ENCODE measurements around the gene HERC2.
"Not testable (repeated sequence)": the region's sequence is repeated elsewhere in the genome, so short reads cannot be mapped to it uniquely, and the experiment has no call there.

The HERC2 gene

GRCh38 chr15:28281876-28282275 lies 40.1 kb downstream of the HERC2 start:
- DNase-seq (ENCODE audit: low spot score): no peak

- DNase-seq (ENCODE audit: low spot score): no peak
These were observed 47.3 kb downstream of the HERC2 start for GRCh38 chr15:28274635-28275034.

DNA sequence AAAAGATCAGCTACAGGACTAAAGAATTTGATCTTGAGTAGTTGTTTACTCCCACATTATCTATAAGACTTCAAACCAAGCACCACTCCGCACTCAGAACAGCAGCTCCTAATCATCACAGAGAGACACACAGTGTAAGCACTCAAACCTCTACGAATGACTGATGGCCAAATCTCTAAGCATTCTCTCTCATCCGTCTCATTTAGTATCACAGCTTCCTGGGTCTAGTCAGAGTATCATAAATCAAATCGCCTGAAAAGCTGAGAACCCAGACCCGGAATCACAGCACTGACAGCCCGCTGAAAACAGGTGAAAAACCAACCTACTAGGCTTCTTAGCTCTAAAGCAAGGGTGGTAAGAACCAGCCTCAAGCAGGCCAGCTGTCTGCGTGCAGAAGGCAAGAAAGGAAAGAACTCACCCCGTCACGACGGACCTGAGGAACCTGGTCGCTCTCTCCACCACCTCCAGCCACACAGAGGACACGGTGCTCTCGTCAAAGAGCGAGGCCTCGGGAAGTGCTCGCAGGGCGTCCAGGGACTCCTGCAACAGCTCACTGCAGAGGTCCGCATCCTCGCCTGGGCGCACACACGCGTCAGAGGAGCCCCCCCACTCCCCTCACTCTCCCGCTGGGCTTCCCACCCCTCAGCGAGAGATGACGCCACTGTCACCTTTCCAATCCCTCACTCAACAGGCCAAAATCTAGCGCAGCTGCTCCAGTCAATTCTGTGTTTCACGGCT lies 47.9 kb downstream of the HERC2 start:
- no peak for DNase-seq (ENCODE audit: low spot score)

DNA sequence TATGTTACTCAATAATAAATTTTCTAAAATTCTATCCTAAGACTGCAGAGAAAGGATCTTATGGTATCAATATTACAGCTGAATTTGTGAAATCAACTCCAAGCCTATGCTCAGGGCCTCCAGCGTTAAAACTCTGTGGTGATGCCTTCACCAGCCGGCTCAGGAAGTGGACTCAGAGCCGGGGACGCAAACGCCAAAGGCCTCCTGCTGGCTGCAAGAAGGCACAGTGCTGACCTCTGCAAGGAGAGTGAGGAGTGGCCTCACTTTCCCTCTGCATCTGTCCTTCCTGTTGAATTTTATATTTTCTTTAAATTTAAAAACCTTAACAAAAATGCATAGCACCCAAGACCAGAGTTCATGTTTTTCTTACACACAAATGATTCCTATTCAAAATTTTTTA lies 48.5 kb downstream of the HERC2 start:
- no peak for DNase-seq (ENCODE audit: low spot score)

DNA sequence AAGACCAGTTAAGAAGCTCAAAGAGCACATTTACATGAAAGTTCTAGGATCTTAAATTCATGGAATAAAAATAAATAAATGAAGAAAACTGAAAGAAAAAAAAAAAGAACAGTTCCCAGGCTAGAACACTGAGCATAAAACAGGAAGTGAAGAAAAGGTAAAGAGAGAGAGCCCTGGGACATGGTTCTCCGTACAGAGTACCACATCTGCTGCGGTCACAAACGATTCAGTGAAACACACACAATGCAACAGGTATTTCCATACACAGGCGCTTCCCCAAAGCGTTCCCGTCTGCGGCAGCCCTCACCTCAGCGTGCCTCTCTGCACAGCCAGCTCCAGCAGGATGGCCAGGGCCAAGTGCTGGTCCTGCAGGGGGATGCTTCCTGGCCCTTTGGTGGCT lies 49.4 kb downstream of the HERC2 start:
- DNase-seq (ENCODE audit: low spot score): no peak

GRCh38 chr15:28271697-28272260 lies 50.2 kb downstream of the HERC2 start:
- DNase-seq (ENCODE audit: low spot score): no peak

- no peak for DNase-seq (ENCODE audit: low spot score)
These were observed 52.9 kb downstream of the HERC2 start for GRCh38 chr15:28269097-28269496.

GRCh38 chr15:28267727-28268126 lies 54.3 kb downstream of the HERC2 start:
- no peak for DNase-seq (ENCODE audit: low spot score)

DNA sequence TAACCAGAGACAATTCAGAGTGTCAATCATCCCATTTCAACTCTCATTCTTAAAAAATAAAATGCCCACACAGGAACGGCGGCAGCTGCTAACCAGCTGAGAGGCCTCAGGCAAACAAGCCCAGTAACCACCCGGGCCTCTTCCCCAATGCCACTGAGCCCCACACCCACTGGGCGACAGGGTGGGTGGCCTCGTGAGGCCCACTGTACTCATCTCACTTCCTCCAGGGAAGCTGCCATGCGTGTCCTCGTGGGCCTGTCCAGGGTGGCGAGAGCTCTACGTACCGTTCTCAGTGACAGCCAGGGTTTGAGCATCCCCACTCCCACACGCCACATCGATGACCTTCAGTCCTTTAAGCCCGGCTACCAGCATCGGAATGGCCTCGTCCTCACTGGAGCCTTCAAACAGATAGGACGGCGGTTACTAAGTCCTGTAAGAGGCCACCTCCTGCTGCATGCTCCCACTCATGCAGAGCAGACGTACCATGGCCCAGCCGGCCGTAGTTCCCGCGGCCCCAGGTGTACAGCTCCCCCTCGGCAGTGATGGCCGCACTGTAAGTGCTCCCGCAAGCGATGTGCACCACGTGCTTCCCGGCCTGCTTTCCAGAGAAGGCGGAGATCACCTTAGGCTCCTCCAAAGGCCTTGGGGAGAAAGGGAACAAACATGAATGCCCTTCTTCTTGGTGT lies 56.5 kb downstream of the HERC2 start:
- no peak for DNase-seq (ENCODE audit: low spot score)

DNA sequence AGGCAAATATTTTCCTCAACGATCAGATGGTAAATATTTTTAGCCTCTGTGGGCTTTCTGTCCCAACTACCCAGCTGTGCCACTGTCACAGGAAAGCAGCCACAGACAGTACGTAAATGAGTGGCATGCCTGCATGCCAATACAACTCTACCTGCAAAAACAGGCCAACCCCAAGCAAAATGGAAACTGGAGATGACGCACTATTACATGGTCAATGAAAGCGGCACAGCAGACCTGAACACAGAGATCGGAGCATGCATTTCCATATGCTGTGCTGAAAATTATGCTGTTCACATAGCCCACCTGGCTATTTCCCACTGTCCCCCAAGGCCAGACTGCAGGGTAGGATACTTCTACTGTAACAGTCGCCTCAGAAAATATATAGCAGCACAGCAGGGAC lies 57.8 kb downstream of the HERC2 start:
- no peak for DNase-seq (ENCODE audit: low spot score)

DNA sequence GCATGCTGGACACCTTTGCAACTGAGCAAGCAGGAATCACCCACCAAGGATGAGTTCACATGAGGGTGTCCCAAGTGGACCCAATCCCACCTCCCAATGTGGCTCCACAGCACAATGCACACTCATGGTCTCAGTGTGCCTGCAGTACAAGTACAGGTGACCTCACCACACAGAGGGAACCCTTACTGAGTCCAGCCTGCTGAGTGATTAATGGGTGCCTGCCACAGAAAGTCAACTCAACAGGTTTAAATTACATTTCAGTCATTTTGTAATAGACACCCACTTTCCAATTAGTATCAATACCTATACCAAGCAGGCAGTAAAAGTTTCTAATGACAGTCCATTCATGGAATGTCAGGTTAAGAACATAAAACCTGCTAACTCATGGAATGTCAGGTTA lies 59.5 kb downstream of the HERC2 start:
- DNase-seq (ENCODE audit: low spot score): no peak

DNA sequence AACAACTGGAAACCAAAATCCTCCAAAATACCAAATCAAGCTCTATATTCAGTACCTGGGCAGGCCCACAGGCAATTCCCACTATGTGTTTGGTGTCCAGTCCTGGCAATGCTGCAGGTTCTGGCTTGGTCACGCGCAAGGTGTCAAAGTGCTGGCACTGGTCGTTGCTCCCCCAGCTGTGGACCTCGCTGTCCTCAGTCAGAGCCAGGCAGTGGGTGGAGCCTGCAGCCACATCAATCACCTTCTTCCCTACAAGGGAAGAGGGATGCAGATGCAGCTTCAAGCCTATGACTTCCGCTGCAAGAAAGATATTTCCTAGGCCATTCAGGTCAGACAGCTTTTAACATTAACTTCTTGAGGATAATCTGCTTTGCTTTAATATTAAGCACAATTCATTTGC lies 61.3 kb downstream of the HERC2 start:
- no peak for DNase-seq (ENCODE audit: low spot score)

GRCh38 chr15:28260317-28260716 lies 61.7 kb downstream of the HERC2 start:
- DNase-seq (ENCODE audit: low spot score): no peak

DNA sequence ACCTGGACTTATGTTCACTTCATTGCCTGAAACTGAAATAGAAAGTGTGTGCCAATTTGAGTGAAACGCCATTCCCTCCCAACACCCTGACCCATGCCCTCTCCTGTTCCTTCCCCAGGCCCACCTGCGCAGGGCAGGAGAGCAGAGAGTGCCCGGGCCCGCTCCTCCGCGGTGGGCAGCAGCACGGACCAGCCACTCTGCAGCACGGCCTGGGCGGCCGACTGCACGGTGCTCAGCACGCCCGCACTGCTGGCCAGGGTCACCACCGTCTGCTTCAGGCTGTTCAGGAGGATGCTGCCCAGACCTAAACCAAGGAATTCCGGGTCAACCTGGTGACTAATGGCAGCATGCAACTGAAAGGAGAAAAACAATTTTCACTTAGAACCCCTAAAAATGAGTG lies 66.0 kb downstream of the HERC2 start:
- DNase-seq (ENCODE audit: low spot score): no peak

- DNase-seq (ENCODE audit: low spot score): no peak
These were observed 69.1 kb downstream of the HERC2 start for GRCh38 chr15:28252831-28253230.

DNA sequence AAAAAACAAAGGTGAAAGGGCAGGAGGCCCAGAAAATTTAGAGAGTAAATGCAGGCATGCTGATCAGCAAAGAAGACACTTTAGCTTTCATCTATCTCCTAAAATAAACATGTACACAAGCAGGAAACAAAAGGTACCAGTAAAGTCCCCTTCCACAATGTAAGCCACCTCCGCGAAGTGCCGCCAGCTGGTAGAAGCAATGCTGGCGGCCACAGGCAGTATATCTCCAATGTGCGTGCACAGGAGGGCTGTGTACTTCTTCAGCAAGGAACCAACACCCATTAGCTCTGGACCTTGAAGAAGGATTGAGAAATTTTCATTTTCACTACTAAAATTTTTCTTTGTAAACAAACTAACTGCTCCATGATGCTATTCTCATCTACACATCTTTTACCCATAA lies 75.4 kb downstream of the HERC2 start:
- no peak for DNase-seq (ENCODE audit: low spot score)

DNA sequence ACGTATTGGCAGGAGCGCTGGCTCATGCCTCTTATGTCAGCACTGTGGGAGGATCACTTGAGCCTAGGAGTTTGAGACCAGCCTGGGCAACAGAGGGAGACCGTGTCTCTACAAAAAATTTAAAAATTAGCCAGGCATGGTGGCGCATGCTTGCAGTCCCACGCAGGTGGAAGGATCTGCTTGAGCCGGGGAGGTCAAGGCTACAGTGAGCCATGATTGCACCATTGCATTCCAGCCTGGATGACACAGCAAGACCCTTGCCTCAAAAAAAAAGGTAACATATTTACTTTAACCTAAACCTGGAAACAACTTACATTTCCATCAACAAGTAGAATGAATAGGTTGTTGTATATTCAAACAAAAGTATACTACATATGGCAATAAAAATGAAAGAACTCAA lies 78.1 kb downstream of the HERC2 start:
- no peak for DNase-seq (ENCODE audit: low spot score)

GRCh38 chr15:28243399-28243798 lies 78.6 kb downstream of the HERC2 start:
- no peak for DNase-seq (ENCODE audit: low spot score)

GRCh38 chr15:28238296-28238695 lies 83.7 kb downstream of the HERC2 start:
- DNase-seq (ENCODE audit: low spot score): not testable (repeated sequence)

DNA sequence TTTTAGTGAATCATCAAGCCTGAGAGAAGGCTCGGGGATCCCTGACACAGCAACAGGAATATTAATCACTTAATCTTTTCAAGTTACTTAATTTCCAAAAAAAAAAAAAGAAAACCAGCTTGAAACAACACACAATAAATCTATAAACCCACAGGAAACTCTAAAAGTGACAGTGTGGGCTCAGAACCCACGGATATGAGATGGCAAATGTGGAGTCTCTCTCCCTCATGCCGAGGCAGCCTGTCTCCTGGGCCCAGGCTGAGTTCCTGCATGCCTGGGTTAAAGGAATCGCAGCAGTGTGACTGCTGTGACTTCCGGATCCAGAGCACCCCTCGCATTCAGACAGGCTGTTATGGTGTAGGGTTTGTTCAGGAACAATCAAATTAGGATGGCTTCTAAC lies 90.2 kb downstream of the HERC2 start:
- DNase-seq (ENCODE audit: low spot score): not testable (repeated sequence)

- not testable (repeated sequence) for DNase-seq (ENCODE audit: low spot score)
These were observed 90.6 kb downstream of the HERC2 start for GRCh38 chr15:28231336-28231735.

DNA sequence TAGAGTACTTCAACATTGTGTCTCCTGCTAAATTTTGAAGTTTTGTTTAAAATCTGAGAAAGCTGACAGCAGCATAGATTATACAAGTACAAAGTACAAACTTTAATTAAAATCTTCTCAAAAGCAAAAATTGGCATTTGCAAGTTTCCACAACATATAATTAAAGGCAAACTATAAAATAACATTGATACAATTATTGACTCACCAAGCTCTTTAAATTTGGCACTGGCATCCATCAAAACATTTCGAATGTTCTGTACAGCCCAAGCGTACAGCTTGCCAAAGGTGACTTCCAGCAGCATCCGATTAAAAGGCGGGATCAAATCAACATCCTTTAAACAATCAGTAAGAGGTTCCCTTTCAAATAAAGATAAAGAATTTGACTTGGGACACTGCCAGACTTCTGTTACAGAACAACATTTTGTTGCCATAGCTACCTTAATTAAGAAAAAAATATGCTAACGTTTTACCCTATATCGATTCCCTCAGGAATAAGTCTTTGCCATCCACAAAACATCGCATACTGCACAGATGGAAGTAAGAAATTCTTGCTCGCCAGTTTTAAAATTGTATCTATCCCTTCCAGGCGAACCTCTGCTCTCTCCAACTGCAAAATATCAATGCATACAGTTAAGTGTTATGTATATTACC lies 92.9 kb downstream of the HERC2 start:
- not testable (repeated sequence) for DNase-seq (ENCODE audit: low spot score)

DNA sequence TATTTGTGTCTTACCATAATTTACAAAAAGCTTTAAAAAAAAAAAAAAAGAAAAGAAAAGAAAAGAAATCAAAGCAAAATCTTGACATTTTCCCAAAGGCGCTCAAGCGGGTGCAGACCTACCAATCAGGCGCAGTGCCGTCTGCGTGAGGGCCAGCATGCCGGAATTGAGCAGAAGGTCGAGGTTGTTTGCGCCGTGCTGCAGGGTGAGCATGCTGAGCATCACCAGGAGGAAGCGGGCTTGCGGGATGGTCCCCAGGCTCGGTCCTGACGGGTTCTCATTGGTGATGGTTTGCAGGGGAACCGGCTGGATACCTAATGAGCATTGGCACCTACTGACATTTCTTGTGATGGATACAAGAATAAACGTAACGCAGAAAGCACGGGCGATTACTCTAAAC lies 93.9 kb downstream of the HERC2 start:
- no peak for DNase-seq (ENCODE audit: low spot score)

All from putamen (tissue), 1 donor.